Erythroblast (primary cell): ENCODE measurements around the gene IFIT2.
"Not testable (repeated sequence)": the region's sequence is repeated elsewhere in the genome, so short reads cannot be mapped to it uniquely, and the experiment has no call there.

ENCODE experiments used
- DNase-seq, 2 experiments: peaks; one replicate each; lab custom pipeline; 2025; lab: John Stamatoyannopoulos, UW
- GATA1 ChIP-seq: IDR thresholded peaks from 2 replicates; pipeline ENCODE4 v1.6.1; 2011; ENCODE audit warnings: low read depth, mild to moderate bottlenecking, control low read depth, low read length, moderate library complexity
- POLR2A ChIP-seq: IDR thresholded peaks from 2 replicates; pipeline ENCODE4 v1.6.1; 2011; ENCODE audit warnings: mild to moderate bottlenecking, low read length

IFIT2 gene

GRCh38 chr10:89269433-89270152, 32.3 kb upstream of the IFIT2 start:
- TF ChIP-seq GATA1 (no peak), POLR2A (no peak)
- no peak for DNase-seq

- no peak for DNase-seq
- TF ChIP-seq GATA1: no peak
- no peak for TF ChIP-seq POLR2A
These were observed 31.7 kb upstream of the IFIT2 start for GRCh38 chr10:89270153-89270483.

- DNase-seq: no peak
- no peak for TF ChIP-seq GATA1
- no peak for TF ChIP-seq POLR2A
These were observed 30.3 kb upstream of the IFIT2 start for GRCh38 chr10:89271532-89271931.

- TF ChIP-seq POLR2A: no peak
- no peak for TF ChIP-seq GATA1
- DNase-seq: no peak
These were observed 28.2 kb upstream of the IFIT2 start for GRCh38 chr10:89273680-89274079.

- DNase-seq: no peak
- no peak for TF ChIP-seq GATA1
- no peak for TF ChIP-seq POLR2A
These were observed 26.9 kb upstream of the IFIT2 start for GRCh38 chr10:89274928-89275327.

GRCh38 chr10:89275383-89275782, 26.5 kb upstream of the IFIT2 start:
- TF ChIP-seq POLR2A (no peak), GATA1 (no peak)
- DNase-seq: no peak

- TF ChIP-seq POLR2A: no peak
- no peak for TF ChIP-seq GATA1
- DNase-seq: no peak
These were observed 23.8 kb upstream of the IFIT2 start for GRCh38 chr10:89278034-89278535.

GRCh38 chr10:89278900-89279392, 22.9 kb upstream of the IFIT2 start:
- TF ChIP-seq GATA1 (no peak), POLR2A (no peak)
- DNase-seq: no peak

GRCh38 chr10:89279421-89279869, 22.4 kb upstream of the IFIT2 start:
- DNase-seq: no peak
- TF ChIP-seq POLR2A: no peak
- TF ChIP-seq GATA1: no peak

GRCh38 chr10:89280508-89280907, 21.3 kb upstream of the IFIT2 start:
- TF ChIP-seq GATA1: no peak
- no peak for TF ChIP-seq POLR2A
- no peak for DNase-seq

- DNase-seq: no peak
- TF ChIP-seq GATA1 (no peak), POLR2A (no peak)
These were observed 20.0 kb upstream of the IFIT2 start for GRCh38 chr10:89281606-89282395.

- no peak for DNase-seq
- no peak for TF ChIP-seq POLR2A
- no peak for TF ChIP-seq GATA1
These were observed 18.6 kb upstream of the IFIT2 start for GRCh38 chr10:89283025-89283935.

GRCh38 chr10:89283936-89284475, 17.8 kb upstream of the IFIT2 start:
- no peak for DNase-seq
- TF ChIP-seq GATA1: no peak
- TF ChIP-seq POLR2A: no peak

- not testable (repeated sequence) for DNase-seq
These were observed 17.1 kb upstream of the IFIT2 start for GRCh38 chr10:89284711-89285110.

GRCh38 chr10:89285303-89285702, 16.5 kb upstream of the IFIT2 start:
- not testable (repeated sequence) for DNase-seq
